ENCODE results near the gene HAUS3.

DNA sequence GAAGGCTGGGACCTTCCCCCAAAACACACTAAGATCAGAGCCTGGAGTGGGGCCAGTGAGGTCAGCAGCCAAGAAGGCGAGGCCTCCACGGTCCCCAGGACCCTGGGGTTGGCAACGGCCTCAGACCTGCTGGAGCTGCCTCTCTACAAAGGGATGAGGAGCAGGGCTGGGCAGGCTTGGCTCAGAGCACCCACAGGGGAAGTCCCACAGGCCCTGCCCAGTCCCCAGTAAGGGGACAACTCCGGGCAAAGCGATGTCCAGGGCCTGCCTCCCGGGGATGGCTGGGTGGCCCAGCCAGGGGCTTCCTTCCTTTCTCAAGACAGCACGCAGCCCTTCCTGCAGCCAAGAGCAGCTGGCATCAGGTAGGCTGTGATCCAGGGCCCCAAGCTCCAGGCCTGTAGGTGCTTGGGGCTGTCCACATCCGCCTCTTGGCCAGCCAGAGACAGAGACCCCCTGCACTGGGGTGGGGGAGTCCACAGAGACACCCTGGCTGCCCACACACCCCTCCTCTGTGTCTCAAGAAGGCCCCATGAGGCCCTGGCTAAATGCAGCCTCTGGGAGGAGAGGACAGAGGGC lies 14.3 kb upstream of the HAUS3 start:
- TF ChIP-seq, protein P1, sequence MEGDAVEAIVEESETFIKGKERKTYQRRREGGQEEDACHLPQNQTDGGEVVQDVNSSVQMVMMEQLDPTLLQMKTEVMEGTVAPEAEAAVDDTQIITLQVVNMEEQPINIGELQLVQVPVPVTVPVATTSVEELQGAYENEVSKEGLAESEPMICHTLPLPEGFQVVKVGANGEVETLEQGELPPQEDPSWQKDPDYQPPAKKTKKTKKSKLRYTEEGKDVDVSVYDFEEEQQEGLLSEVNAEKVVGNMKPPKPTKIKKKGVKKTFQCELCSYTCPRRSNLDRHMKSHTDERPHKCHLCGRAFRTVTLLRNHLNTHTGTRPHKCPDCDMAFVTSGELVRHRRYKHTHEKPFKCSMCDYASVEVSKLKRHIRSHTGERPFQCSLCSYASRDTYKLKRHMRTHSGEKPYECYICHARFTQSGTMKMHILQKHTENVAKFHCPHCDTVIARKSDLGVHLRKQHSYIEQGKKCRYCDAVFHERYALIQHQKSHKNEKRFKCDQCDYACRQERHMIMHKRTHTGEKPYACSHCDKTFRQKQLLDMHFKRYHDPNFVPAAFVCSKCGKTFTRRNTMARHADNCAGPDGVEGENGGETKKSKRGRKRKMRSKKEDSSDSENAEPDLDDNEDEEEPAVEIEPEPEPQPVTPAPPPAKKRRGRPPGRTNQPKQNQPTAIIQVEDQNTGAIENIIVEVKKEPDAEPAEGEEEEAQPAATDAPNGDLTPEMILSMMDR (IDR thresholded peaks at IDR 0.05; ENCODE audit: insufficient read depth, low read length, poor library complexity, severe bottlenecking), result no peak
- TF ChIP-seq EZH2phosphoT487 (conservative IDR thresholded peaks at IDR 0.05; ENCODE audit: low read length), result no peak
